GM19238 (cell line): ENCODE data around the gene PANX2.

ENCODE experiments used
- DNase-seq: peaks from one replicate; pipeline ENCODE4 v3.0.0; 2011; ENCODE audit warnings: low spot score; ENCODE audit not compliant: insufficient read length

PANX2 gene

DNA sequence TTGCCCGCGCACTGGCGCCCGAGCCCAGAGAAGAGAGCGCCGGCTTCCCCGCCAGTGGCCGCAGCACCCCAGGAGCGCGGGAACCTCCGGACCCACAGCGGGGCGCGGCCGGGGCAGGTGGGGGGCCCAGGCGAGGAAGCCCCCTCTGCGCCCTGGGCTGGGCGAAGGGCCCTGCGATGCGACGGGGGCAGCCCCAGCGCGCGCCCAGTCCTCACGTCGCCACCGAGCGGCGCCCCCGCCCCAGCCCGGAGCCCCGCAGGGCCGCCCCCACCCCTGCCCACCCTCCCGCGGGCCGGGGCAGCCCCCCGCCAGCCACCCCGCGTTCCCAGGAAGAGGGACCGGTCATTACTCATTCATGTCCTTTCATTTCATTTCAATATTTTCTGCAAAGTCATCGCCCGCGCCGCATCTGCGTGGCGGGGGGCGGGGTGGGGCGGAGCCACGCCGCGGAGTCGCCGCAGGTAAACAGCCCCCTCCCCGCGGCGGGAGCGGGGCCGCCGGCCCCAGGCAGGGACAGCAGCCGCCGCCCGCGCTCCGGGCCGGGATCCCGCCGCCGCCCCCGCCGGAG is 673 bp upstream of the PANX2 start:
- no peak for DNase-seq

DNA sequence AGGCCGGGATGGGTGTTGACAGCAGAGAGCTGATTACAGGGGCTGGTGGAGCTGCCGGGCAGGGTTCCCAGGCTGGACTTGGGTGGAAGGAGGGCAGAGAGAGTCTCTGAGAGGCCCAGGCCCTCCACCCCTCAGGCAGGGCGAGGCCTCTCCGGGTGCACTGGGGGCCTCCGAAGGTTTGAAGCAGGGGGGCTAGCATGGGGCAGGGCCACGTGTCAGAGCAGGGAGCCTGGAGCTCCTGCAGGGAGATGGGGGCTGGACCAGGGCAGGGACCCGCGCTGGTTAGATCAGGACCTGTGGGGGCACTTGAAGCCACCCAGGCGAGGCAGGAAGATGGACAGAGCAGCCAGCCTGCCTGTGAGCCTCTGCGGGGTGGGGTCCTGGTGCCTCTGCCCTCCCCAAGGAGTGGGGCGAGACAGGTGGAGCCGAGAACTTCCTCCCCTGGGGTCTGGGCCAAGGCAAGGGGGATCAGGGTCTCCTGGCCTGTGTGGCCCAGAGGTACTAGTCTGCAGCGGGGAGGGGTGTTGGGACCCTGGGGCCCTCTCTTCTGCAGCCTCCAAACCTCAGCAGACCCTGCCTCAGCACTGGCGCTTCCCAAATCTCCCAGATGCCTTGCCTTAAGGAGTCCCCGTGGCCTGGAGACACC is 911 bp downstream of the PANX2 start:
- no peak for DNase-seq

DNA sequence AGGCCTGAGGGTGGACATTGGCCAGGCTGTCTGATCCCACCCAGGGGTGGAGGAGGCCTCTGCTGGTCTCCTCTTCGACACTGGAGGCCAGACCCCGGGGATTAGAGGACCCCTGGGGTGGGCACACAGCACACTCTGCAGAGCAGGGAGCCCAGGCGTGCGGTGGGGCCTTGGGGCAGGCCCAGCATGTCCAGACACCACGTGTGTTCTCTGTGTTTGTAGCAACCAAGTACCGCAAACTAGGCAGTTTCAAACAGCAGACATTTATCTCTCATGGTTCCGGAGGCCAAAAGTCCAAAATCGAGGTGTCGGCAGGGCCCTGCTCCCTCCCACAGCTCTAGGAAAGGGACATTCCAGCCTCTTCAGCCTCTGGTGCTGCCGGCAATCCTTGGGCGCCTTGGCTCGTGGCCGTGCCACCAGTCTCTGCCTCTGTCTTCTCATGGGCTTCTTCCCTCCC is 1.5 kb downstream of the PANX2 start:
- no peak for DNase-seq

DNA sequence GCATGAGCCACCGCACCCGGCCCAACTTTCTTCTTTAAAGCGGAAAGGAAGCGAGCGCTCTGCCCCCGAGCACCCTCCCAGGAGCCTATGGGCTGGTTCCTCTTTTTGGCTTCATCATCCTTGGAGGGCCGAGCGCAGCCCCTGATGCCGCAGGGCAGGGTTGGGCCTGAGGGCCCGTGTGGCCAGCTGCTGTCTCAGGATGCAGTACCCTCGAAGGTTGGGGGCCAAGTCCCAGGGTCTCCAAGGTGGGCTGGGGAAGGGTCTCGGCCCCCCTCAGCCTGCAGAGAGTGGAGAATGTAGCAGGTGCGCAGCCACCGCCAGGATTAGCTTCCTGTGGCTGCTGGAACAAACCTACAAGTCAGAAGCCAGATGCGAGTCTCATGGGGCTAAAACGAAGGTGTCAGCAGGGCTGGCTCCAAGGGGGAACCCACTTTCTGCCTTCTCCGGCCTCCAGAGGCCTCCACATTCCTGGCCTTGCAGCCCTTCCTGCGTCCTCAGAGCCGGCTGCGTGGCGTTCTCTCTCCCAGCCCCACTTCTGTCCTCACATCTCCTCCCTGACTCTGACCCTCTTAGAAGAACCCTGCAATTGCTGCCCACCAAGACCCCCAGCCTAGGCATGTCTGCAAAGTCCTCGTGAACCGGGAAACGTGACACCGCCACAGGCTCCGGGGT is 2.9 kb downstream of the PANX2 start:
- peak; percentile 77 for DNase-seq

DNA sequence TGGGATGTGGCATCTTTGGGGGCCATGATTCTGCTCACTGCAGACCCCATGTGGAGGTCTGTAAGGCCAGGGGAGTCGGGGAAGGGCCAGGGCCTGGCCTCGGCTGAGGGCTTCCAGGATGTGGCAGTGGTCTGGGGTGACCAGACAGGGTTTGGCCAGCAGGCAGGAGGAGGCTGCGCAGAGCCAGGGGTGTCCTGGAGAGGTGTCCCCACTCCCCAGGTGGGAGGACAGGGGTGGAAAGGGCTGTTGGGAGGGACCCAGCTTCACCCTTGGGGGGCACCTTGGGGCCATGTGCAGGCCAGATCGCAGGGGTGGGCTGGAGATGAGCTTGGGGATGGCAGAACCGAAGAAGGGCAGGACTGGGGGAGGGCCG is 3.4 kb downstream of the PANX2 start:
- DNase-seq, result no peak

DNA sequence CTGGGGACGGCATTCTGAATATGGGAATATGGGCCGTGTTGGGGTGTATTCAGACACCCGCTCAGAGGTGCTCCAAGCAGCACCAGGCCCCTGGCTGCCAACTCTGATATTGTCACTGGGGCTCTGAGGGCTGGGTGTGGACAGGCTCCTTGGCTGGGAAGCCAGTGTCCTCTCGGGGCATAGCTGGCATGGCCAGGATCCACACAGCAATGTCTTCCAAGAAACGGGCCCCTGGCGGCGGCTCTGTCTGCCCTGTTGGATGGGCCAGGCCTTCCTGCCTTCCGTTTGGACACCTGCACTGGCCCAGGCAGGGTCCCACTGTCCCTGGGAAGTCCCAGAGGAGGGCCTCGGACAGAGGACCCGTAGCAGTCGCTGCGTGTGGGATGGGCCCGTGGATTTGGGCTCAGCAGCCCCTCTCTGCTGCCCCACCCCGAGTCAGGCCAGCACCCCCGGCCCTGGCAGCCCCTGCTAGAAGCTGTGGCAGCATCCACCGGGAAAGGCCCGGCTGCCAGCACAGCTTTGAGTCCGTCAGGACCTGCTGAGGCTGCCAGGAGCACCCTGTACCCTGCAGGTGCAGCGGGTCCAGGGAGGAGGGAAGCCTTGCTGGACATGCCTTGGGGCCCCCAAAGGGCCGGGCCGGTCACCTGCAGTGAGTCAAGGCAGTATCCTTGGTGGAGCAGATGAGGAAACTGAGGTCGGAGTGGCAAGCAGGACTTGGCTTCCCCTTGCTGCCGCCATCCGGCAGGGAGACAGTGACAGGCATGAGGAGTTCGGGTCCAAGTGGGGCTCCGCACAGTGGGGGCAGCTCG is 4.1 kb downstream of the PANX2 start:
- DNase-seq, result no peak

DNA sequence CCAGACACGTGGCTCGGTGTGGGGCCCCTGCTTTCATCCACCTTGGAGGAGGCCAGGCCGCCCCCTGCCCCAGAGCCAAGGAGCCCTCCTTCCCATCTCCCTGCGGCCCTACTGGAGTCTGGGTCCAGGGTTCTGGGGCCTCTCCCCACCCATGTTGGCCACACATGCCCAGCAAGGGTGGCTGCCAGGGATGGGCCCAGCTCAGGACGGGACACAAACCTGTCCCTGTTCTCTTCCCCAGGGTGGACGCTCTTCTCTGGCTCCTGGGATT is 4.6 kb downstream of the PANX2 start:
- DNase-seq, result no peak

DNA sequence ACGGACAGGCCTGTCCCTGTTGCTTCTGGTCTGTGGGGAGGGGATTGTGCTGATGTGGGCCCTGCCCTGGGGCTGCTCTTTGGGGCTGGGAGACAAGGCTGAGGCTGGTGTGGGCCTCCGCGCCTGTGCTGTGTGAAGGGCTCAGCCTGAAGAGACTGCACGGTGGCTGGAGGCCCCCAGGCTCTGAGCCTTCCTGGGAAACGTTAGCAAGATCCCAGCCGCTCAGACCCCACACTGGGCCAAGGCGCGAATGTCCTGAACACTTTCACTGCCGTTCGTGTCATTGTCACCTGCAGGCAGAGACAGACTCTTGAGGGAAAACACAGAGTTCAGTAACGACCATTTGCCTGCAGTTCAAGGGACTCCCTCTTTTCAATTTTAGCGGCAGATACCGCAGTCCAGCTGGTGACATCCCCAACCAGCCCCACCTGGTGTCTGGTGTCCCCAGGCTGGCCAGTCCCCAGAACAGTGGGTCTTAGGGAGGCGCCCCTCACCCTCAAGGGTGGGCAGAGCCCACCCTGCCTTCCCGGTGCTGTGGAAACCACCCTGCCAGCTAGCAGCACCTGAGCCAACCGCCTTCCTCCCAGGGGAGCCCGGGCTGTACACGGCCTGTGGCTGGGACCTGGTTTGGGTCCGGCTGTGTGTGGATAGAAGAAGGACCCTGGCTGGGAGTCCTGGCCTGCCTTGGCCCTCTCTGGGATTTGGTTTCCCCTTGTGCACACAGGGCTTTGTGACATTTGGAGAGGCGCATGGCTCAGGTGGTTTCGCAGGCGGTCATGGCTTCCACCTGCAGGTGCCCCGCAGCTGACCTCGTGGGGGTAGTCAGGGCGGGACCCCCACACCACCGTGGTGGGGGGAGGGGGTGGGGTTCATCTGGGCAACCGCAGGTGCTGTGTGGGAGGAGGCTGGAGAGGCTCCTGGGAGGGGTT is 5.7 kb downstream of the PANX2 start:
- DNase-seq, result no peak

DNA sequence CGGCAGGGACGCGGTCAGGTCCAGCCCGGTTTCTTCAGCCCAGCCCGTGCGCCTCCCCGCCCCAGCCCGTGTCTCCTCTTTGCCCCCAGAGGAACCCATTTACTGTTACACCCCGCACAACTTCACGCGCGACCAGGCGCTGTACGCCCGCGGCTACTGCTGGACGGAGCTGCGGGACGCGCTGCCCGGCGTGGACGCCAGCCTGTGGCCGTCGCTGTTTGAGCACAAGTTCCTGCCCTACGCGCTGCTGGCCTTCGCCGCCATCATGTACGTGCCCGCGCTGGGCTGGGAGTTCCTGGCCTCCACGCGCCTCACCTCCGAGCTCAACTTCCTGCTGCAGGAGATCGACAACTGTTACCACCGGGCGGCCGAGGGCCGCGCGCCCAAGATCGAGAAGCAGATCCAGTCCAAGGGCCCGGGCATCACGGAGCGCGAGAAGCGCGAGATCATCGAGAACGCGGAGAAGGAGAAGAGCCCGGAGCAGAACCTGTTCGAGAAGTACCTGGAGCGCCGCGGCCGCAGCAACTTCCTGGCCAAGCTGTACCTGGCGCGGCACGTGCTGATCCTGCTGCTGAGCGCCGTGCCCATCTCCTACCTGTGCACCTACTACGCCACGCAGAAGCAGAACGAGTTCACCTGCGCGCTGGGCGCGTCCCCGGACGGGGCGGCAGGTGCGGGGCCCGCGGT is 6.5 kb downstream of the PANX2 start:
- no peak for DNase-seq

DNA sequence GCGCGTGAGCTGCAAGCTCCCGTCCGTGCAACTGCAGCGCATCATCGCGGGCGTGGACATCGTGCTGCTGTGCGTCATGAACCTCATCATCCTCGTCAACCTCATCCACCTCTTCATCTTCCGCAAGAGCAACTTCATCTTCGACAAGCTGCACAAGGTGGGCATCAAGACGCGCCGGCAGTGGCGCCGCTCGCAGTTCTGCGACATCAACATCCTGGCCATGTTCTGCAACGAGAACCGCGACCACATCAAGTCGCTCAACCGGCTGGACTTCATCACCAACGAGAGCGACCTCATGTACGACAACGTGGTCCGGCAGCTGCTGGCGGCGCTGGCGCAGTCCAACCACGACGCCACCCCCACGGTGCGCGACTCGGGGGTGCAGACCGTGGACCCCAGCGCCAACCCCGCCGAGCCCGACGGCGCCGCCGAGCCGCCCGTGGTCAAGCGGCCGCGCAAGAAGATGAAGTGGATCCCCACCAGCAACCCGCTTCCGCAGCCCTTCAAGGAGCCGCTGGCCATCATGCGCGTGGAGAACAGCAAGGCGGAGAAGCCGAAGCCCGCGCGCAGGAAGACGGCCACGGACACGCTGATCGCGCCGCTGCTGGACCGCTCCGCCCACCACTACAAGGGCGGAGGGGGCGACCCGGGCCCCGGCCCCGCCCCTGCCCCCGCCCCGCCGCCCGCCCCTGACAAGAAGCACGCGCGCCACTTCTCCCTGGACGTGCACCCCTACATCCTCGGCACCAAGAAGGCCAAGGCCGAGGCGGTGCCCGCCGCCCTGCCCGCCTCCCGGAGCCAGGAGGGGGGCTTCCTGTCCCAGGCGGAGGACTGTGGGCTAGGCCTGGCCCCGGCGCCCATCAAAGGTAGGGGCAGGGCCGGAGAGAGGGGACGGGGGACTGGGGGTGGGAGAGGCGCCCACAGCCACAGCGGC is 7.3 kb downstream of the PANX2 start:
- DNase-seq, result no peak

DNA sequence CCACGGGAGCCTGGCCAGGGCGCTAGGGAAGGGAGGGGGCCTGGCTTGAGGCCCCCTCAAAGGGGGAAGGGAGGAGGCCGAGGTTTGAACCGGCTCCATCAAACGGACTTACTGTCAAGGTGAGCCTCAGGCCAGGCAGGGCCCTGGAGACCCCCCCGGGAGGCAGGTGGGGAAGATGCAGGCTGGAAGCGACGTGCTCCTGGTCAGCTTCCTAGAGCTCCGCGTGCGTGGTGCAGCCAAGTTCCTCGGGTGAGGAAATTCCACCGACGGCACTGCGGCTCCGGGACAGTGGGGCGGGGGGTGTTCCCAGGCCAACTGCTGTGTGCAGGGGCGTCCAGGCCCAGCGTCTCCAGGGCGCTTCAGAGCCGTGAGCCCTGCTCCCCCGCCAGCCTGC is 7.9 kb downstream of the PANX2 start:
- DNase-seq, result no peak

DNA sequence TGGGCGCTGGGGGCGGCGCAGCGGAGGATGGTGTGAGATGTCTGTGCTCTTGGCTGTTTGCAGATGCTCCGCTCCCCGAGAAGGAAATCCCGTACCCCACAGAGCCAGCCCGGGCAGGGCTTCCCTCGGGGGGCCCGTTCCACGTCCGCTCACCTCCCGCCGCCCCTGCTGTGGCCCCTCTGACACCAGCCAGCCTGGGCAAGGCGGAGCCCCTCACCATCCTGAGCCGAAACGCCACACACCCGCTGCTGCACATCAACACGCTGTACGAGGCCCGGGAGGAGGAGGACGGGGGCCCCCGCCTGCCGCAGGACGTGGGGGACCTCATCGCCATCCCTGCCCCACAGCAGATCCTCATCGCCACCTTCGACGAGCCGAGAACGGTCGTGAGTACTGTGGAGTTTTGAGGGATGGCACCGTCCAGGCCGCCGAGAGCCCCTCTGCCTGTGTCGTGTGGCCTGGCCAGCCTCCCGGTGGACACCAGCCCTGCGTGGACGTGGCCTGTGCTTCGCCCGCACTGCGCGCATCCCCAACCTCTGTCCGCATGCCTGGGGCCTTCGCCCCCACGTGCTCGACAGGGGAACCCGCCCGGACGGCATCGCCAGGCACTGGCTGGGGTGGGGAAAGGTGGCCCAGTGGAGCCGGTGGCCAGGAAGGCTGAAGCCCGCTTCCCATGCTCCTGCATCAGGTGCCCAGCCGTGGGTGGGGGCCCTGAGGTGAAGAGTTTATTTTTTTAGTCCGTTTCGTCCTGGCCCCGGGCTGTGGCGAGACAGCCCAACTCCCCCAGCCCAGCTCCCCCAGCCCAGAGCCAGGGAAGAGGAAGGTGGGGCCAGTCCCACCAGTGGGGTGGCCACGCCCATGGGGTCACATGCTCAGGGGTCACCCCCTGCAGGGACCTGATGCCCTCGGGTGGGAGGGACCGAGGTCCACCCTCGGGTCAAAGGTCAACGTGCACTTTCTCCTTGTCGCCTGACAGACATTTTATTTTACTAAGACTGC is 8.6 kb downstream of the PANX2 start:
- no peak for DNase-seq

DNA sequence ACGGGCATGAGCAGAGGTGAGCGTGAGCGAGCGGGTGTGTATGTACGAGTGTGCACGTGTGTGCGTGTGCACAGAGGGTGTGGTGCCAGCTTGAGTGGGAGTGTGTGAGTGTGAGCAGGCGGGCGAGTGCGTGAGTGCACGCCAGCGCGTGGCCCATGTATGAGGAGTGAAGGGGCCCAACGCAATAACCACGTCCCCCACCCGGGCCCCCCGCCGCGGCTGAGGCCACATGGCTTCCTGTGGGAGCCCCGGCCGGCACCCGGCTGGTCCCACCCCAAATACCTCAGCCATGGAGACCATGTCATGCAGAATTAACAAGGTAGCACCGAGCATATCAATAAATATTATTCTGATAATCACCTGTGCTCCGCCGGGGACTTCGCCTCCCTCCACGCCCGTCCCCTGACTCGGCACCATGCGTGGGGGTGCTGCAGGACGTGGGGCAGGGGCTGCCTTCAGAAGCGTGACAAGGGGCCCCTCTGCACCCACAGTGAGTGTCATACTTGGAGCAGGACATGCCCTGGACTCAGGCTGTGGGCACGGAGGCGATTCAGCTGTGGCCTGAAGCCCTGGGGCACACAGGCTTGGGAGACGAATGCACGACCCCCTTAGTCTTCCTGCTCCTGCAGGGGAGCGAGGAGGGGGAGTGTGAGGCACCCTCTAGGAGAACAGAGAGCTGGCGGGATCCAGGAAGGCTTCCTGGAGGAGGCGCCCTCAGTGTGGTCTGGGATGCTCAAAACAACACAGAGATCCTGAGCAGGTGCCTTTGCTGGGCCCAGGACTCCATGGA is 9.6 kb downstream of the PANX2 start:
- no peak for DNase-seq

DNA sequence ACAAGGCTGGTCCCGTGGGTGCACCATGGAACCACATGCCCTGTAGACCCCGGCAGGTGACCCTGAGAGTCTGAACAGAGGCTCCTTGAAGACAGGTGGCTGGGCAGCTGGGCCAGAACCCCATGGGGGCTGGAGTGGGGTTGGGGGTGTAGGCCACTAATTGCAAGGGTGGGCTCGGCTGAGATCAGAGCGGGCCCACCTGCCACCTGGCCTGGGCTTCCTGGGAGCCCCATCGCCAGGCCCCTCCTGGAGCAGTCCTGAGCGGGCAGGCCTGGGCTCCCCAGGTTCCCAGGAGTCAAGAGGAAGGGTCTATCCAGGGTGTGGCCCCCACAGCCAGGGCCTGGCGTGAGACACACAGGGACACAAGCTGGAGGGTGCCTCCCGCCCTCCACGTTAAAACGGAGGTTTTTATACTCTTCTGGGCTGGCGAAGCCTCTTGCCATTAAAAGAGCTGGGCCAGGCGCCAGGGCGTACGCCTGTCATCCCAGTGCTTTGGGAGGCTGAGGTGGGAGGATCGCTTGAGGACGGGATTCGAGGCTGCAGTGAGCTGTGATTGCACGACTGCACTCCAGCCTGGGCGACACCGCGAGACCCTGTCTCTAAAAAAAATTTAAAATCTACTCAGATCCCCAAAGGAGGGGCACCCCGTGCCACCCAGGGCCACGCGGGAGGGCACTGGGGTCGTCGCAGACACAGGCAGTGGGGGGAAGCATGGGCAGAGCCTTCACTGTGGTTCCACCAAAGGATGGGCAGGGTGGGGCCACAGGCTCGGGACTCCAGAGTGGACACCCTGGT is 10.4 kb downstream of the PANX2 start:
- no peak for DNase-seq

DNA sequence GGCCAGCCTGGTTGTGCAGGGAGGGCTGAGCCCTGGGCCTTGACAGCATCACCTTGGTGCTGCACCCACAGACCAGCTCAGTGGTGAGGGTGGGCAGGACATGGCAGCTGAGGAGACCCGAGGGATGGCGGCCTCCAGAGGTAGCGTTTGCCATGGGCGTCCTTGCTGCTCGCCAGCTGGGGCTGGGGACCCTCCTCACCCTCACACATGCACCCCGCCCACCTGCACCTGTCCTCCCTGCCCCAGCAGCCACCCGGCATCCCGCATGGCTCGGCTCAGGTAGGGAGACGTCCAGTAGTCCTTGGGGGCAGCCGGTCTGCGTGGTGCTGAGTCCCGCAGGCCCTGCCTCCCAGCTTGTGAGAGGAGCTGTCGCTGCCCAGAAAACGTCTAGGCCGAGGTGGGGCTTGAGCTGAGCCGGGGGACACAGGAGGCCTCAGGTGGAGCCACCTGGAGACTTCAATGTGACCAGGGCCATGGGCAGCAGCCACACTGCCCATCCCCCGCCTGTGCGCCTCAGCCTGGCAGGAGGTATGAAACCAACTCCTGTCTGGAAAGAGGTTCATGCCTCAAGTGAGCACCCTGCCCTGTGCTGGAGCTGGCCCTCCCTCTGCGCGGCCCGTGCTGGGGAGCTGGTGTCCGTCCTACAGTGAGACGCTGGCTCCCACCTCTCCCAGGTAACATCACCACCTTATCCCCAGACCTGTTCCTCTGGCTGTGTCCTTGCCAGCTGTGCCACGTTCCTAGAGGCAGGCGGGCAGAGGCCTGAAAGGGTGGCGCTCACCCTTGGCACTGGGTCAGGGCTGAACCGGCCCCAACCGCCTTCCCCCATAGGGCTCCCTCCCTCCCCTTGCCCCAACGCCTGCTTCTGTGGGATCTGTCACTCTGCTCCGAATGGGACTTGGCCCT is 11.9 kb downstream of the PANX2 start:
- DNase-seq, result no peak
